Epithelial cell of esophagus (primary cell): Measurements from ENCODE around the gene PMM1.

Source experiments
- DNase-seq: peaks from one replicate; pipeline ENCODE4 v3.0.0; 2010; ENCODE audit warnings: low read depth
- H3K4me3 ChIP-seq: 2 replicates; pipeline ENCODE4 v1.5.1; 2011; ENCODE audit warnings: mild to moderate bottlenecking, low read length, control low read depth
- CTCF ChIP-seq: IDR thresholded peaks from 2 replicates; pipeline ENCODE4 v1.5.1; 2011; ENCODE audit warnings: low read depth, mild to moderate bottlenecking, low read length, control low read depth, inconsistent platforms; ENCODE audit not compliant: insufficient read depth; ENCODE audit errors: missing control alignments

PMM1 gene

GRCh38 chr22:41539146-41540005 is 50.3 kb downstream of the PMM1 start:
- no peak overlapping the region for H3K4me3 ChIP-seq
- TF ChIP-seq CTCF, result no peak
- no peak for DNase-seq

GRCh38 chr22:41538583-41538982 is 51.1 kb downstream of the PMM1 start:
- no peak for TF ChIP-seq CTCF
- no peak overlapping the region for H3K4me3 ChIP-seq
- no peak for DNase-seq

GRCh38 chr22:41537203-41537602 is 52.4 kb downstream of the PMM1 start:
- H3K4me3 ChIP-seq, result no peak overlapping the region
- no peak for TF ChIP-seq CTCF
- DNase-seq, result no peak

GRCh38 chr22:41535244-41535643 is 54.4 kb downstream of the PMM1 start:
- no peak for DNase-seq
- H3K4me3 ChIP-seq, result no peak overlapping the region
- TF ChIP-seq CTCF, result peak; percentile 20

GRCh38 chr22:41534219-41534618 is 55.4 kb downstream of the PMM1 start:
- DNase-seq, result no peak
- TF ChIP-seq CTCF, result no peak
- H3K4me3 ChIP-seq, result no peak overlapping the region

GRCh38 chr22:41532908-41533825 is 56.5 kb downstream of the PMM1 start:
- TF ChIP-seq CTCF, result peak; percentile 81
- no peak overlapping the region for H3K4me3 ChIP-seq
- DNase-seq, result peak; percentile 61
